Measurements from ENCODE around the gene FCAR. TPM values are rescaled to one million over a fixed set of nuclear protein-coding genes. Genes with fewer than 3 reads are reported as not detected.
"Not testable (repeated sequence)": the region's sequence is repeated elsewhere in the genome, so short reads cannot be mapped to it uniquely, and the experiment has no call there.

The FCAR gene
- total RNA-seq, 2 donors from 2014 or later: 0.59 to 1.5 TPM

DNA sequence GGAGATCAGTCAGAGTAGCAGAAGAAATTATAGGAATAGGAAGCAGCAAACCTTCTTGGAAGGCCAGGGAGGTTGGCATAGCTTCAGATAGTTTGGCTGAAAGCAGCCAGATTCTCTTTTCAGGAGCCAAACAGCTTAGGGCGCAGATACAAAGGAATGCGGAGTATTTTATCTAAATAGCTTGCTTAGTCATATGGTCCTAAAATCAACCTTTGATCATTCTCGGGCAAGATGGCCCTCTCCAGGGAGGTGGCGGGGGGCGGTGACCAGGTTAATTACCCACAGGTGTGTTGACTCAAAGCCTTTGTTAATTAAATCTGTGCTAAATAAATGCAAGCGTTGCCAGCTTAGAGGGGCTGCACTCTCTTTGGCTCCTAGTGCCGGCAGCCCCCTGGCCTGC, 19.4 kb downstream of the FCAR start:
- Histone ChIP-seq H3K27me3 (no peaks in the 10 kb centered on the region), H3K9me3 (no peaks in the 10 kb centered on the region), H3K36me3 (no peaks in the 10 kb centered on the region), H3K4me1 (no peaks in the 10 kb centered on the region), H3K4me3 (no peak overlapping the region), H3K27ac (no peak overlapping the region)
- TF ChIP-seq, protein P1, sequence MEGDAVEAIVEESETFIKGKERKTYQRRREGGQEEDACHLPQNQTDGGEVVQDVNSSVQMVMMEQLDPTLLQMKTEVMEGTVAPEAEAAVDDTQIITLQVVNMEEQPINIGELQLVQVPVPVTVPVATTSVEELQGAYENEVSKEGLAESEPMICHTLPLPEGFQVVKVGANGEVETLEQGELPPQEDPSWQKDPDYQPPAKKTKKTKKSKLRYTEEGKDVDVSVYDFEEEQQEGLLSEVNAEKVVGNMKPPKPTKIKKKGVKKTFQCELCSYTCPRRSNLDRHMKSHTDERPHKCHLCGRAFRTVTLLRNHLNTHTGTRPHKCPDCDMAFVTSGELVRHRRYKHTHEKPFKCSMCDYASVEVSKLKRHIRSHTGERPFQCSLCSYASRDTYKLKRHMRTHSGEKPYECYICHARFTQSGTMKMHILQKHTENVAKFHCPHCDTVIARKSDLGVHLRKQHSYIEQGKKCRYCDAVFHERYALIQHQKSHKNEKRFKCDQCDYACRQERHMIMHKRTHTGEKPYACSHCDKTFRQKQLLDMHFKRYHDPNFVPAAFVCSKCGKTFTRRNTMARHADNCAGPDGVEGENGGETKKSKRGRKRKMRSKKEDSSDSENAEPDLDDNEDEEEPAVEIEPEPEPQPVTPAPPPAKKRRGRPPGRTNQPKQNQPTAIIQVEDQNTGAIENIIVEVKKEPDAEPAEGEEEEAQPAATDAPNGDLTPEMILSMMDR (IDR thresholded peaks at IDR 0.05): no peak
- DNase-seq (ENCODE audit: low spot score): no peak

DNA sequence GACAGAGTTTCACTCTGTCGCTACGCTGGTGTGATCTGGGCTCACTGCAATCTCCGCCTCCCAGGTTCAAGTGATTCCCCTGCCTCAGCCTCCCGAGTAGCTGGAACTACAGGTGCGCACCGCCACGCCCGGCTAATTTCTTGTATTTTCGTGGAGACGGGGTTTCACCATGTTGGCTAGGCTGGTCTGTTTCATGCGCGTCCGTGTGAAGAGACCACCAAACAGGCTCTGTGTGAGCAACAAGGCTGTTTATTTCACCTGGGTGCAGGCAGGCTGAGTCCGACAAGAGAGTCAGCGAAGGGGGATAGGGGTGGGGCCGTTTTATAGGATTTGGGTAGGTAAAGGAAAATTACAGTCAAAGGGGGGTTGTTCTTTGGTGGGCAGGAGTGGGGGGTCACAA, 20.1 kb downstream of the FCAR start:
- H3K36me3 ChIP-seq; H3K9me3 ChIP-seq; DNase-seq (ENCODE audit: low spot score); H3K27ac ChIP-seq; H3K4me3 ChIP-seq; H3K4me1 ChIP-seq; H3K27me3 ChIP-seq: not testable (repeated sequence)

DNA sequence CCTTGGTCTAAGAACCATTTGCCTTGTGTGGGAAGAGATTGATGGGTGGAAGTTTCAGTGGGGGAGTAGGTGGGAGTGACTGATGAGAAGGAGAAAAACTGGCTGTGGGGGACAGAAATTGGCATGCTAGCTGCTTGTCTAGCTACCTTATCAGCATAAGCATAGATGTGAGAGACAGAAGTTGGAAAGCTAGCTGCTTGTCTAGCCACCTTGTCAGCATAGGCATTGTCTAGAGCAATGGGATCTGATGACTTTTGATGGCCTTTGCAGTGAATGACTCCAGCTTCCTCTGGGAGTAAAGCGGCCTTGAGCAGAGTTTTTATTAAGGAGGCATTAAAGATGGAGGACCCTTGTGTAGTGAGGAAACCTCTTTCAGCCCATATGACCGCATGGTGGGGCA, 22.0 kb downstream of the FCAR start:
- Histone ChIP-seq H3K36me3 (no peaks in the 10 kb centered on the region), H3K4me1 (no peaks in the 10 kb centered on the region), H3K27me3 (no peaks in the 10 kb centered on the region), H3K4me3 (no peak overlapping the region), H3K9me3 (no peaks in the 10 kb centered on the region), H3K27ac (no peak overlapping the region)
- TF ChIP-seq, protein P1 (IDR thresholded peaks at IDR 0.05): no peak
- no peak for DNase-seq (ENCODE audit: low spot score)

DNA sequence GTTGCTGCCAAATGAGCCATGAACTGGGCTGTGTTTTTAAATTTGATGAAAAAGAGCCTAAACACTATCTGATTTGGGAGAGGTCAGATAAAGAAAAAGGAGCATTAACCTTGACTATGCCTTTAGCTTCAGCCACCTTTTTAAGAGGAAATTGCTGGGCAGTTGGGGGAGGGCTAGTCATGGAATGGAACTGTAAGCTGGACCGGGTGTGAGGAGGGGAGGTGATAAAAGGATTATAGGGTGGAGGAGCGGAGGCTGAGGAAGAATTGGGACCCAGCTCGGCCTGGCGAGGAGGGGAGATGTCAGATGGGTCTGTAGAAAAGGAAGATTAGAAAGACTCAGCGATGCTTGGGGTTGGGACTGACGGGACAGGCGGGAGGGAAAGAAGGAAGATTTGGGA, 24.6 kb downstream of the FCAR start:
- not testable (repeated sequence) for H3K4me1 ChIP-seq; H3K36me3 ChIP-seq; H3K9me3 ChIP-seq; DNase-seq (ENCODE audit: low spot score); H3K27me3 ChIP-seq; H3K4me3 ChIP-seq; H3K27ac ChIP-seq

DNA sequence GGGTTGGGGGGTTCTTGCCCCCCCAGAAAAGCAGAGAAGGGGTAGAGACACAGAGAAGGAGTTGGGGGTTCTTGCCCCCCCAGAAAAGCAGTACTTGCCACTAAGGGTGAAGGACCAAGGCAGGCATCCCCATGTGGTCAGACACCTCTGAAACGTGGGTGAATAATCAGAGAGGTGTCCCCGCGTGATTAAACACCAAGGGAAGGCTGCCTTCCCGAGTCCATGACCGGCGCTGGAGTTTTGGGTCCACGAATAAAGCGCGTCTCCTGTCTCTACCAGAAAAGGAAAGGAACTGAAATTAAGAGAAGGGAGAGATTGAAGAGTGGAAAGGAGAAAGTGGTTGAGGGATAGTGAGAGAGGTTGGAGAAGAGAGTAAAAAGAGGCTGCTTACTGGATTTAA, 25.6 kb downstream of the FCAR start:
- not testable (repeated sequence) for DNase-seq (ENCODE audit: low spot score); H3K27me3 ChIP-seq; H3K9me3 ChIP-seq; H3K4me1 ChIP-seq; H3K36me3 ChIP-seq; H3K27ac ChIP-seq; H3K4me3 ChIP-seq

DNA sequence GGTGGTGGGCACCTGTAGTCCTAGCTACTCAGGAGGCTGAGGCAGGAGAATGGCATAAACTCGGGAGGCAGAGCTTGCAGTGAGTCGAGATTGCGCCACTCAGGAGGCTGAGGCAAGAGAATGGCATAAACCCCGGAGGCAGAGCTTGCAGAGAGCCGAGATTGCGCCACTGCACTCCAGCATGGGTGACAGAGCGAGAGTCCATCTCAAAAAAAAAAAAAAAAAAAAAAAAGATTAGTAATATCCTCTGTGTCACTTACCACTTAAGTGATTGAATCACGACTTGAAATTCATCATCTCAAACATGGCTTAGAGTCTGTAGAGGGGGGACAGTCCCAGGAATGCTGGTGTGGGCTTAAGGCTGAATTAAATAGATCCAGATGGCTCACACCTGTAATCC, 27.1 kb downstream of the FCAR start:
- not testable (repeated sequence) for H3K27ac ChIP-seq; H3K27me3 ChIP-seq; H3K9me3 ChIP-seq; DNase-seq (ENCODE audit: low spot score); H3K36me3 ChIP-seq; H3K4me3 ChIP-seq; H3K4me1 ChIP-seq

DNA sequence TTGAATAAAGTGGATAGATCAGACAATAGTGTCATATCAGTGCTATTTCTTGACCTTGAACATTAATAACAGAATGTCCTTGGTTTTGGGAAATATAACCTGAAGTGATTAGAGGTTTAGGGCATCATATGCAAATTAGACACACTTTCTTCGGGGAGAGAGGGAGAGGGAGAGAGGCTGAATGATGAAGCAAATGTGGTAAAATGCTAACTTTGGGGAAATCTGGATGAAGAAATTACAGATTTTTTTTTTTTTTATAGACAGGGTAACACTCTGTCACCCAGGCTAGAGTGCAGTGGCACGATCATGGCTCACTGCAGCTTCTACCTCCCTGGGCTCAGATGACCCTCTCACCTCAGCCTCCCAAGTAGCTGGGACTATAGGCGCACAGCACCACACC, 28.0 kb downstream of the FCAR start:
- Histone ChIP-seq H3K27ac (no peak overlapping the region), H3K9me3 (no peaks in the 10 kb centered on the region), H3K27me3 (no peaks in the 10 kb centered on the region), H3K4me3 (no peak overlapping the region), H3K36me3 (no peaks in the 10 kb centered on the region), H3K4me1 (no peaks in the 10 kb centered on the region)
- TF ChIP-seq, protein P1 (IDR thresholded peaks at IDR 0.05): no peak
- no peak for DNase-seq (ENCODE audit: low spot score)

DNA sequence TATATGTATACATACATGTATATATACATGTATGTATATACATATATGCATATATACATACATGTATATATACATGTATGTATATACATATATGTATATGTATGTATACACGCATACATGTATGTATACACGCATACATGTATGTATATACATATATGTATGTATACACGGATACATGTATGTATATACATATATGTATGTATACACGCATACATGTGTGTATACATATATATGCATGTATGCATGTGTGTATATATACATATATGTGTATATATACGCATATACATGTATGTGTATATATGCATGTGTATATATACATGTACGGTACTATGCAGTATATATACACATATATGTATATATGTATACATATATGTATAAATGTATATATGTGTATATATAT, 29.3 kb downstream of the FCAR start:
- H3K4me3 ChIP-seq: no peak overlapping the region
- H3K36me3 ChIP-seq: no peaks in the 10 kb centered on the region
- no peaks in the 10 kb centered on the region for H3K9me3 ChIP-seq
- no peak overlapping the region for H3K27ac ChIP-seq
- H3K27me3 ChIP-seq: no peaks in the 10 kb centered on the region
- DNase-seq (ENCODE audit: low spot score): no peak
- no peaks in the 10 kb centered on the region for H3K4me1 ChIP-seq
- TF ChIP-seq, protein P1 (IDR thresholded peaks at IDR 0.05): no peak

DNA sequence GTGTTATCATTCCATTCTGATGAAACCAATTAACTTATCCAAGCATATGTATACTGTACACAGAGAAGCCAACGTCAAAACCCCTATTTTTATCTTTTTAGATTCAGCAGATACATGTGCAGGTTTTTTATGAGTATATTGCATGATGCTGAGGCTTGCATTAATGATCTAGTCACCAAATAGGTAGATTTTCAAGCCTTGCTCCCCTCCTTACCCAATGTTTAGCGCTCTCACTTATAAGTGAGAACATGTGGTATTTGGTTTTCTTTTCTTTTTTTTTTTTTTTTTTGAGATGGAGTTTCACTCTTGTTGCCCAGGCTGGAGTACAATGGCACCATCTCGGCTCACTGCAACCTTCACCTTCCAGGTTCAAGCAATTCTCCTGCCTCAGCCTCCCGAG, 30.2 kb downstream of the FCAR start:
- not testable (repeated sequence) for H3K9me3 ChIP-seq; H3K4me1 ChIP-seq; H3K27ac ChIP-seq; DNase-seq (ENCODE audit: low spot score); H3K4me3 ChIP-seq; H3K27me3 ChIP-seq; H3K36me3 ChIP-seq

Measured in right atrium auricular region (tissue), 2 donors.